ENCODE results near the gene APOC1.
A peak's percentile ranks its signal among the peaks of the same experiment; 100 is the strongest.
"Not testable (repeated sequence)": the region's sequence is repeated elsewhere in the genome, so short reads cannot be mapped to it uniquely, and the experiment has no call there.

APOC1 gene

GRCh38 chr19:44889830-44890365 is 24.5 kb upstream of the APOC1 start:
- DNase-seq (ENCODE audit: low spot score) = no peak

- peak; percentile 100 for DNase-seq (ENCODE audit: low spot score)
Measured at GRCh38 chr19:44890366-44891015, 23.9 kb upstream of the APOC1 start.

- peak; percentile 39 for DNase-seq (ENCODE audit: low spot score)
Measured at GRCh38 chr19:44891016-44891882, 23.2 kb upstream of the APOC1 start, which contains the start of gene TOMM40. TSS of gene TOMM40 (plus strand) at chr19:44891254. CDS start at chr19:44891416, 162 bp downstream.

- DNase-seq (ENCODE audit: low spot score) = no peak
Measured at GRCh38 chr19:44892932-44893331, 21.5 kb upstream of the APOC1 start.

GRCh38 chr19:44893332-44894051 is 20.9 kb upstream of the APOC1 start:
- no peak for DNase-seq (ENCODE audit: low spot score)

GRCh38 chr19:44894052-44894400 is 20.4 kb upstream of the APOC1 start:
- DNase-seq (ENCODE audit: low spot score) = no peak

GRCh38 chr19:44894946-44895345 is 19.5 kb upstream of the APOC1 start:
- no peak for DNase-seq (ENCODE audit: low spot score)

- no peak for DNase-seq (ENCODE audit: low spot score)
Measured at GRCh38 chr19:44897835-44898234, 16.6 kb upstream of the APOC1 start.

- DNase-seq (ENCODE audit: low spot score) = no peak
Measured at GRCh38 chr19:44900328-44901244, 13.8 kb upstream of the APOC1 start.

- DNase-seq (ENCODE audit: low spot score) = no peak
Measured at GRCh38 chr19:44903216-44903601, 11.2 kb upstream of the APOC1 start.

GRCh38 chr19:44903602-44904425 is 10.6 kb upstream of the APOC1 start:
- DNase-seq (ENCODE audit: low spot score) = peak; percentile 55

GRCh38 chr19:44904426-44904994 is 9.9 kb upstream of the APOC1 start:
- no peak for DNase-seq (ENCODE audit: low spot score)

GRCh38 chr19:44905437-44906160 is 8.8 kb upstream of the APOC1 start, which contains the start of gene APOE:
TSS of gene APOE (plus strand) at chr19:44905796. CDS start at chr19:44906625, 829 bp downstream.
- DNase-seq (ENCODE audit: low spot score) = no peak

- no peak for DNase-seq (ENCODE audit: low spot score)
Measured at GRCh38 chr19:44907613-44908012, 6.8 kb upstream of the APOC1 start.

GRCh38 chr19:44908074-44908835 is 6.2 kb upstream of the APOC1 start:
- DNase-seq (ENCODE audit: low spot score) = no peak

GRCh38 chr19:44908836-44909261 is 5.6 kb upstream of the APOC1 start:
- no peak for DNase-seq (ENCODE audit: low spot score)

GRCh38 chr19:44909775-44910174 is 4.6 kb upstream of the APOC1 start:
- no peak for DNase-seq (ENCODE audit: low spot score)

GRCh38 chr19:44911896-44912295 is 2.5 kb upstream of the APOC1 start:
- DNase-seq (ENCODE audit: low spot score) = not testable (repeated sequence)

- no peak for DNase-seq (ENCODE audit: low spot score)
Measured at GRCh38 chr19:44912854-44913253, 1.6 kb upstream of the APOC1 start.
